Measurements from ENCODE around the gene ZMYND12. TPM values are rescaled to one million over a fixed set of nuclear protein-coding genes. Genes with fewer than 3 reads are reported as not detected.

ZMYND12 gene
- total RNA-seq, 1 experiment from 2014 or later: 0.28 TPM

DNA sequence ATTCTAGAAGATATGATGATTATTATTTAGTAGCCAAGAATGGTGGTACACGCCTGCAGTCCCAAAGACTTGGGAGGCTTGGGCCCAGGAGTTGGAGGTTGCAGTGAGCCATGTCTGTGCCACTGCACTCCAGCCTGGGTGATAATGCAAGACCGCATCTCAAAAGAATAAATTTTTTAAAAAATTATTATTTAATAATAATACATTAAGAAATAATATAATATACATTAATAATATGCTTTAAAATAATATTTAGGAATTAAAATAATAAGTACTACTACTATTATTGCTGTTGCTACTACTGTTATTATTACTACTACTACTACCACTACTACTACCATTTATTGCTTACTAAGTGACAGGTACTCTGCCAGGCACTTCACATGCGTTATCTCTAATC lies 34.4 kb upstream of the ZMYND12 start:
- Histone ChIP-seq H3K27me3 (replicated peaks; ENCODE audit: insufficient read depth, low read depth, low read length, poor library complexity) (no peaks in the 10 kb centered on the region), H3K9me3 (ENCODE audit: low read depth, low read length, poor library complexity, severe bottlenecking) (no peaks in the 10 kb centered on the region), H3K4me1 (ENCODE audit: insufficient read depth, low read length, poor library complexity, severe bottlenecking) (no peaks in the 10 kb centered on the region), H3K27ac (ENCODE audit: low read depth, low read length, poor library complexity, severe bottlenecking) (no peak overlapping the region), H3K36me3 (ENCODE audit: insufficient read depth, low read length, poor library complexity, severe bottlenecking) (no peaks in the 10 kb centered on the region), H3K4me3 (ENCODE audit: low read depth, low read length, poor library complexity, severe bottlenecking) (no peak overlapping the region)
- ChIA-PET POLR2A (ENCODE audit: low non-redundant PET) (no interaction called here), CTCF (no interaction called here)
- no peak for TF ChIP-seq EZH2 (IDR thresholded peaks at IDR 0.05; ENCODE audit: borderline replicate concordance, low read depth, low read length, poor library complexity, severe bottlenecking)
- TF ChIP-seq, protein P1, sequence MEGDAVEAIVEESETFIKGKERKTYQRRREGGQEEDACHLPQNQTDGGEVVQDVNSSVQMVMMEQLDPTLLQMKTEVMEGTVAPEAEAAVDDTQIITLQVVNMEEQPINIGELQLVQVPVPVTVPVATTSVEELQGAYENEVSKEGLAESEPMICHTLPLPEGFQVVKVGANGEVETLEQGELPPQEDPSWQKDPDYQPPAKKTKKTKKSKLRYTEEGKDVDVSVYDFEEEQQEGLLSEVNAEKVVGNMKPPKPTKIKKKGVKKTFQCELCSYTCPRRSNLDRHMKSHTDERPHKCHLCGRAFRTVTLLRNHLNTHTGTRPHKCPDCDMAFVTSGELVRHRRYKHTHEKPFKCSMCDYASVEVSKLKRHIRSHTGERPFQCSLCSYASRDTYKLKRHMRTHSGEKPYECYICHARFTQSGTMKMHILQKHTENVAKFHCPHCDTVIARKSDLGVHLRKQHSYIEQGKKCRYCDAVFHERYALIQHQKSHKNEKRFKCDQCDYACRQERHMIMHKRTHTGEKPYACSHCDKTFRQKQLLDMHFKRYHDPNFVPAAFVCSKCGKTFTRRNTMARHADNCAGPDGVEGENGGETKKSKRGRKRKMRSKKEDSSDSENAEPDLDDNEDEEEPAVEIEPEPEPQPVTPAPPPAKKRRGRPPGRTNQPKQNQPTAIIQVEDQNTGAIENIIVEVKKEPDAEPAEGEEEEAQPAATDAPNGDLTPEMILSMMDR (conservative IDR thresholded peaks at IDR 0.05; ENCODE audit: low read depth, low read length): no peak
- no peak for DNase-seq (ENCODE audit: low spot score)
- intact Hi-C loops (cut with micrococcal nuclease; ENCODE audit: unreplicated experiment): no loop called here
- BruUV-seq (replicated peaks): no TSS peak

DNA sequence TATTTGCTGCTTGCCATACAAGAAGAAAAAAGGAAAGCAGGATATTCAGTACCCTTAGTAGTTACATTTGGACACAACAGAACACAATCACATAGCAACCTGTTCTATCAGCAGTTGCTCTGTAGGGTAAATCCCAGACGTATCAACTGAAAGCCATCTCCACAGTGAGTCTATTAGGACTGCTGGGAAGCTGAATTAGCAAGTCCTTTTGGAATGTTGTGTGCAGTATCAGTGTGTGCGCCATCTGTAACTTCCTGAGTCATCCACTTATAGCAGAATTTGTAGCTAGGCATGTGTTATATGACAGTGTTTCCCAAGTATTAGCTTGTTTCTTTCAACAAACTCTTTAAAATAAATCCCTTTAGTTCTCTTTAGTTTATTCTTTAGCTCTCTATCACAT lies 28.6 kb upstream of the ZMYND12 start:
- no peak overlapping the region for H3K4me3 ChIP-seq (ENCODE audit: low read depth, low read length, poor library complexity, severe bottlenecking)
- no peaks in the 10 kb centered on the region for H3K9me3 ChIP-seq (ENCODE audit: low read depth, low read length, poor library complexity, severe bottlenecking)
- H3K27ac ChIP-seq (ENCODE audit: low read depth, low read length, poor library complexity, severe bottlenecking): no peak overlapping the region
- no TSS peak for BruUV-seq (replicated peaks)
- DNase-seq (ENCODE audit: low spot score): no peak
- intact Hi-C loops (cut with micrococcal nuclease; ENCODE audit: unreplicated experiment): no loop called here
- POLR2A ChIA-PET (ENCODE audit: low non-redundant PET): no interaction called here
- TF ChIP-seq, protein P1 (conservative IDR thresholded peaks at IDR 0.05; ENCODE audit: low read depth, low read length): no peak
- TF ChIP-seq EZH2 (IDR thresholded peaks at IDR 0.05; ENCODE audit: borderline replicate concordance, low read depth, low read length, poor library complexity, severe bottlenecking): no peak
- no peaks in the 10 kb centered on the region for H3K27me3 ChIP-seq (replicated peaks; ENCODE audit: insufficient read depth, low read depth, low read length, poor library complexity)
- CTCF ChIA-PET: no interaction called here
- H3K36me3 ChIP-seq (ENCODE audit: insufficient read depth, low read length, poor library complexity, severe bottlenecking): no peaks in the 10 kb centered on the region
- H3K4me1 ChIP-seq (ENCODE audit: insufficient read depth, low read length, poor library complexity, severe bottlenecking): no peaks in the 10 kb centered on the region

GRCh38 chr1:42482635-42483153 lies 26.9 kb upstream of the ZMYND12 start:
- H3K27me3 ChIP-seq (replicated peaks; ENCODE audit: insufficient read depth, low read depth, low read length, poor library complexity): no peaks in the 10 kb centered on the region
- CTCF ChIA-PET: no interaction called here

More at GRCh38 chr1:42482635-42483153, 26.9 kb upstream of the ZMYND12 start:
- H3K4me3 ChIP-seq (ENCODE audit: low read depth, low read length, poor library complexity, severe bottlenecking): no peak overlapping the region
- BruUV-seq (replicated peaks): no TSS peak
- TF ChIP-seq EZH2 (IDR thresholded peaks at IDR 0.05; ENCODE audit: borderline replicate concordance, low read depth, low read length, poor library complexity, severe bottlenecking): no peak
- TF ChIP-seq, protein P1 (conservative IDR thresholded peaks at IDR 0.05; ENCODE audit: low read depth, low read length): no peak
- H3K36me3 ChIP-seq (ENCODE audit: insufficient read depth, low read length, poor library complexity, severe bottlenecking): no peaks in the 10 kb centered on the region
- H3K9me3 ChIP-seq (ENCODE audit: low read depth, low read length, poor library complexity, severe bottlenecking): no peaks in the 10 kb centered on the region
- H3K27ac ChIP-seq (ENCODE audit: low read depth, low read length, poor library complexity, severe bottlenecking): no peak overlapping the region
- no peaks in the 10 kb centered on the region for H3K4me1 ChIP-seq (ENCODE audit: insufficient read depth, low read length, poor library complexity, severe bottlenecking)
- POLR2A ChIA-PET (ENCODE audit: low non-redundant PET): no interaction called here
- intact Hi-C loops (cut with micrococcal nuclease; ENCODE audit: unreplicated experiment): no loop called here
- DNase-seq (ENCODE audit: low spot score): no peak

All from A673 (cell line).